DMS114 treated with DMSO at 0.1 percent for 48 hours (cell line): ENCODE measurements around the gene C1orf159.
"Not testable (repeated sequence)": the region's sequence is repeated elsewhere in the genome, so short reads cannot be mapped to it uniquely, and the experiment has no call there.

Source experiments
- DNase-seq: peaks from one replicate; lab custom pipeline; 2025; ENCODE audit not compliant: unreplicated experiment; lab: John Stamatoyannopoulos, UW

C1orf159 gene

GRCh38 chr1:1082239-1082775 is 33.6 kb downstream of the C1orf159 start:
- DNase-seq: no peak

DNA sequence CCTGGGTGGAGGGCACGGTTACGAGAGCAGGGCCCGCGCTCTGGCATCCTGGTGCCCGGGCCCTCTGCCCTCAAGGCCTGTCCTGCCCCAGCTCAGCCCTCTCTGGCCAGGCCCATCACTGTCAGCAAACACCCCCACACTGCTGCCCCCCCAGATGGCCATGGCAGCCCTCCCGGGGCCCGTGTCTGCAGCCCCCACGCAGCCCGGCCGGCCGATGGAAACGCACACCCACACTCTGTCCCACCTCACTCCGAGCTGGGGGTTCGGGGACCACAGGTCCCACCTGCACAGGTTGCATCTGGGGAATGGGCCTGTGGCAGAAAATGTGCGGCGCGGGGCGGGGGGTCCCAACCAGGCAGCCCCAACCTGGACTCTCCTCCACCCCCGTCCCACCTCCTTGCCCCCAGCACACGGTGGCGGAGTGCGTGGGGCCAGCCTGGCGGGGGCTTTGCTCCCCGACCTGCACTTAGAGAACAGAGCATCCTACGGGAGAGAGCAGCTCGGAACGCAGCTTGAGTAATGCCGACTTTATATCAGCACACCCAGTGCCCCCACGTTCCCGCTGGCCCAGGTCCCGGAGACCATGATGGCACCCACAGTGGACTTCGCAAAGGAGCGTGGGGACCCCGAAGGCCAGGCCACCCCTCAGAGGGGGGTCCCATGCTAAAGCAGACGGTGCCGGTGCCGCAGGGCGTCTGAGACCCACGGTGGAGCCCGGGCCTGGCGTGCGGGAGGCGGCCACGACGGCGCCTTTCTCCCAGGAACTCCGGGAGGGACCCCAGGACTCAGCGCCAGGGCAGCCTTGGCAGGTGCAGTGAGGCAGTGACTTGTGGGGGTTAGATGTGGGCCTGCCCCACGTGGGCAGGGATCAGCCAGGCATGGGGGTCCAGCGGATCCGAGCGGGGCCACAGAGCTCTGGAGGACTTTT is 34.3 kb downstream of the C1orf159 start:
- DNase-seq: no peak

- no peak for DNase-seq
Measured at GRCh38 chr1:1080951-1081310, 35.0 kb downstream of the C1orf159 start.

DNA sequence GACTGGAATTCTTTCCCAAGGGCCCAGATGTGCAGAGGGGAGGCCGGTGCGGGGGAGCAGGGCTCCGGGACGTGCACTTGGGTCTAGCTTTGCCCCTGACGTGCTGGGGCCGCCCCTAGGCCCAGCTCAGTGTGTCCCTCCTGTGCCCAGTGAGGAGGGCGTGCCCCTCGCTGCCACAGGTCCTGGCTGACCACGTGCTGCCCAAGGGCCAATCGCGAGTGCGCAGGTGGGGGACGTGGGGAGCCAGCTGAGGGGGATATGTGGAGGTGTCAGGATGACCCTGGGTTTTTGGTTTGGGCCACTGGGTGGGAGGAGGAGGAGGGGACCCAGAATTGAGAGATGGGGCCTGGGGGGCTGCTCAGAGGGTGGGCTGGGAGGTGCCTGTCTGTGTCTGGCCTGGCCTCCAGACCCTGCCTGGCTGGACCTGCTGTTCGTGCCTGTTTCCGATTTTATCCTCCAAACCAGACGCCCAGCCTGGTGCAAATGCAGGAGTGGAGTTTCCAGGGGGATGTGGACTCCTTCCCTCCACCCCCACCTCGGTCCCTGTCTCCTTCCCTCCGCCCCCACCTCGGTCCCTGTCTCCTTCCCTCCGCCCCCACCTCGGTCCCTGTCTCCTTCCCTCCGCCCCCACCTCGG is 35.6 kb downstream of the C1orf159 start:
- peak; percentile 57 for DNase-seq

DNA sequence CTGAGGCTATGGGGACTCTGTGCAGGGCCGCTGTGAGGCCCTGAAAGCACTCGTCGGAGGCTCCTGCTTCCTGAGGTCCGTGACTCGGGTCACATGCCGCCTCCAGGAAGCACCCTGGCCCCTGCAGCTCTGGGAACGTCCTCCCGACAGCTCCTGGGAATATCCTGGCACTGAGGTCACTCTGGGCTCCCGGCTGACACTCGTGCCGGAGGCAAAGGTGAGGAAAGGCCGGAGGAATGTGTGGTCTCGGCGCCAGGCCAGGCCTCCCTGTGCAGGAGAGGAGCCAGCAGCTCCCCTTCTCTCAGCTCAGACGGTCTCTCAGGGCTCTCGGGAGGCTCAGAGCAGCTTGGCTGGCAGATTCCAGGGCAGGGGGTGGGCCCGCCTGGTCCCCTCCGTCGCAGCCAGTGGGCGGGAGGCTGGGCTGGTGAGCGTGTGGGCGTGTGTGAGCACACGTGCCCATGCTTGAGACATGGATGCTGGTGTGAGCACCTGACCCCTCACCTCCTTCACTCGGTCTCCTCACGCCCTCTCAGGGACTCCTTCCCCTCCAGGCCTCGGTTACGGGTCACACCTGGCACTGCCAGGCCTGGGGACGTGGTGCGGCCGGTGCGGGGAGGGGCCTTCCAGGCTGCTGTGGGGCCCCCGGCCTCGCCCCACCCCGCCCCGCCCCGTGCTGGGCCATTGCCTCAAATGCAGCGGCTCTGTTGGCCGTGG is 36.3 kb downstream of the C1orf159 start:
- peak; percentile 51 for DNase-seq

DNA sequence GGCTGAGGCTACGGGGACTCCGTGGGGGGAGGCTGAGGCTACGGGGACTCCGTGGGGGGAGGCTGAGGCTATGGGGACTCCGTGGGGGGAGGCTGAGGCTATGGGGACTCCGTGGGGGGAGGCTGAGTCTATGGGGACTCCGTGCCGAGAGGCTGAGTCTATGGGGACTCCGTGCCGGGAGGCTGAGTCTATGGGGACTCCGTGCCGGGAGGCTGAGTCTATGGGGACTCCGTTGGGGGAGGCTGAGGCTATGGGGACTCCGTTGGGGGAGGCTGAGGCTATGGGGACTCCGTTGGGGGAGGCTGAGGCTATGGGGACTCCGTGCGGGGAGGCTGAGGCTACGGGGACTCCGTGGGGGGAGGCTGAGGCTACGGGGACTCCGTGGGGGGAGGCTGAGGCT is 38.5 kb downstream of the C1orf159 start:
- not testable (repeated sequence) for DNase-seq

- no peak for DNase-seq
Measured at GRCh38 chr1:1075148-1075935, 40.5 kb downstream of the C1orf159 start.

- DNase-seq: no peak
Measured at GRCh38 chr1:1074631-1075147, 41.2 kb downstream of the C1orf159 start.

DNA sequence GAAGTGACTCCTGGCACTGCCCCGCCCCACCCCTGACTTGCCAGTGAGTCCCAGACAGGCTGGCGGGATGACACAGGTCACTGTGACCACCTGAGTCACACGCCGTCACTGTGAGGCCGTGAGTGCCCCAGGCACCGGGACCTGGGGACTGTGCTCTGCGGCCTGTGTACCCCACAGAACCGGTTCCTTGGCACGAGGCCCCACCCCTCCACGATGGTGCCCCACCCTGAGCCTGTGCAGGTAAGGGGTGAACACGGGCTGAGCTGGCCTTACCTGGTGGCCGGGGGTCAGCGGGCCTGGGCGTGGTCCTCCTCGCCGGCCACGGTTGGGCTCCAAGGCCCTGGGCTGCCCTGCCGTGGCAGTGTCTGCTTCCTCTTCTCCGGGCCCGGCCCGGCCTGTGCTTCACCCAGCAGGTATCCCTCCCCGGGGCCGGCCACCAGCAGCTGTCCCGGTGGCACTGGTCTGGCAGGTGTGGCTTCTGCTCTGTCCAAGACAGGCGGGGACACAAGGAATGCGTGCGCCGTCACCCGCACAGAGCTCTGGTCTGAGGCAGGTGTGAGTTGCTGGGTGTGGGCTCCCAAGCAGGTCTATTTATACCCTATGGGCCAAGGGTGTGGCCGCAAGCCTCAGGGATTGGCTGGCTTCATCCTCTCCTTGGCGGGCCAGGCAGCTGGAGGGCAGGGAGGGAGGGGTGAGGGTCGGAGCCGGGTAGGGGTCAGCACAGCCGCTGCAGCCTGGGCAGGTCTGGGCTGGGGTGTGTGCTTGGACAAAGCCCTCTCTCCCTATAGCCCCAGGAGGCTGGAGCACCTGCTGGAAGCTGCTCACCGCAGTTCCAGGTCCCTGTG is 41.9 kb downstream of the C1orf159 start, which contains the start of gene RNF223:
TSS of gene RNF223 (minus strand) at position 564 of the 845 bp plus-strand sequence. CDS start 1,740 bp downstream, outside the sequence.
- DNase-seq: no peak

GRCh38 chr1:1072849-1073742 is 42.8 kb downstream of the C1orf159 start:
- no peak for DNase-seq

DNA sequence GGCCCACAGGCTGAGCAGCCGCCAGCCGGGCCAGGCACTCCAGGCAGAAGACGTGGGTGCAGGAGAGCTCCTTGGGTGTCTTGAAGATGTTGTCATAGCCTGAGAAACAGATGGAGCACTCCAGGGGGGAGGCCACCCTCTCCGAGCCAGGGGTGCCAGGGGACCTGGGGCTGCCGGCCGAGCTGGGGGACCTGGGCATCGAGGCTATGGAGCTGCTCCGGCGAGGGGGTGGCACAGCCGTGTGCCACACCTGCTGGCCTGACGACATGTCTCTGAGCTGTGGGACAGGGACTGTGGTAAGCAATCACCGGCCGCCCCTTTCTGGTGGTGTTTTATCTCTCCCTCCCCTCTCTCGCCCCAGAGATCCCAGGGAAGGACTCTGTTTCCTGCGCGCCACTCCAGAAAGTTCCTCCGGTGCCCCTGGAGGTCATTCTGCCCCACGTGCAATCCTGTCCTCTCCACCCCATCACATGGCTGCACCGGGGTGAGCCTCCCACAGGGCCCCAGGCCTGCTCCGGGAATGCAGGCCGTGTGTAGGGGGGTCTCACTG is 43.5 kb downstream of the C1orf159 start:
- no peak for DNase-seq

GRCh38 chr1:1071486-1072298 is 44.2 kb downstream of the C1orf159 start:
- DNase-seq: no peak

DNA sequence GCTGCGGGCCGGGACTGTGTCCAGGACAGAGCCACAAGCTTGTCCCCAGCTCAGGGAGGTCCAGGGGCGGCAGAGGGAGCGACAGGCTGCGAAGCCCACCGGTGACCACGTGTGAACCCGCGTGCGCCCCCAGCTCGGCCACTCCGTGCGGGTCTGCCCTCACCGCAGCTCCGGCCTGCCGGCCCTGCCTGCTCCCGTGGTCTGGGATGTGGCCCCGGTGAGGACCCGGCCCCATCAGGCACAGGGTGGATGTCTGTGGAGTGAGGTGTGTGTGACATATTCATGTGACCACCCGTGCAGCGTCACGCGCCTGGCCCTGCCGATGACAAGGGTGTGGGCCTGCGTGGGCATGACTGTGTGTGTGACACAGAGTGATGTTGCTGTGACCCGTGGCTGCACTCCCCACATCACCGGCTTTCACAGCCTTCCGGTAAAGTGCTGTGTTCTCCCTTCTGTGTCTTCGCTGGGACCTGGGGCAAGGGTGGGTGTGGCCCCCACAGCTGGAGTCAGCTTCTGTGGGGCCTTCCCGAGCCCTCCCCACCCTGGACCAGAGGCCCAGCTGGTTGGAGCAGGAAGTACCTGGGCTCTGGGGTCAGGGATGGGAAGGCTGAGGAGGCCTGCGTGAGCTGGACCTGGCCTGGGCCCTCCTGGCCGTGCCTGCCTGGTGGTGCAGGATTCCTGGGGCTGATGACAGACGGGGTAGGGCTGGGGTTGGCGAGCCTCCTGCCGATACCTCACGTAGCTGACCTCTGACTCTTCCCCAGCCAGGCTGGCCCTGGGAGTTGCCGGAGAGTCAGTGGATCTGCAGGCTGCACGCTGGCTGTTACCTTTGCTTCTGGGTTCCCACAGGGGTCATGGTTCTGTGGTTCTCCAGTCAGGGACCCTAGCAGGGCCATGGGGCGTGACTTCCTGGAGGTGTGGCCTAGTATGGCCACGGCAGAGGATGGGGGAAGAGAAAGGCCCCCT is 45.9 kb downstream of the C1orf159 start:
- DNase-seq: no peak

DNA sequence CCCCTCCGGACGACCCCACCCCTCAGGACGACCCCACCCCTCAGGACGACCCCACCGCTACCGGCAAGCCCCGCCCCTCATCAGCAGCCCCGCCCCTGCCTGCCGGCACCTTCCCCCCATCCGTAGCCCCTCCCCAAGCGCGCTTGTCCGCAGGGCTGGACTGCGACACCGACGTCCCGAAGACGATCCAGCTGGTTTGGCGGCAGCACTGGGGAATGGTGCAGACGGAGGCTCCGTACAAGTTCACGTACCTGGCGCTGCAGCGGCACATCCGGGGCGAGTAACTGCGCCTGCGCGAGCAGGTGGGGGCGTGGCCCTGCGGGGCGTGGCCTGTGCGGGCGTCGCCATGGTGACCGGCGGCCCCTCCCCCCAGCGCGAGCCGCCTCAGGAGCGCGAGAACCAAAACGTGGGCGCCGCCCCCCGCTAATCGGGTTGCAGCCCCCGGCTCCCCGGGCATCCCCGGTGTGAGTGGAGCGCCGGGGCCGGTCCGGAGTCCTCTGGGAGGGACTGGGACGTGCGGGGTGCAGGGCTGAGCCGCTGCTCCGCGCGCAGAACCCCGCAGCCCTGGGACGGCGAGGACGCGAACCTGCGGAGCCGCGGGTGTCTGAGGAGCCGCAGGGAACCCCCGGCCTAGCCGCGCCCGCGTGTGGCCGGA is 46.7 kb downstream of the C1orf159 start:
- DNase-seq: peak; percentile 34

DNA sequence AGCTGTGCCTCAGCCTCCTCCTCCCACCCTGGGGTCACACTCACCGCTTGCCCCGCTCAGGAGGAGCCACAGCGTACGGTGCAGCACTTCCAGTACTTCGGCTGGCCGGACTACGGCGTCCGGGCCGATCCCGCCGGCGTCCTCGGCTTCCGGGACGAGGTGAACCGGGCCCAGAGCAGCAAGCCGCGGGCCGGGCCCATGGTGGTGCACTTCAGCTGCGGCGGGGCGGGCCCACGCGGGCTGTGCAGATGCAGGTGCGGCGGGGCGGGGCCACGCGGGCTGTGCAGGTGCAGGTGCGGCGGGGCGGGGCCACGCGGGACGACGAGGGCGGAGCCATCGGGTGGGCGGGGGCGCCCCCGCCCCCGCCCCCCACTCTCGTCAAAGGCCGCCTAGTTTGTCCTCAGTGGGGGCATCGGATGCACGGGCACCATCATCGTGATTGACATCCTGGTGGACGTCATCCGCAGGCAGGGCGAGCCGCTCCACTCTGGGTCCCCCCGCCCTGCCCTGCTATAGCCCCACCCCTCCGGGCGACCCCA is 47.3 kb downstream of the C1orf159 start:
- DNase-seq: no peak
